ENCODE results near the gene DYRK1A. TPM values are rescaled to one million over a fixed set of nuclear protein-coding genes. Genes with fewer than 3 reads are reported as not detected.
A peak's percentile ranks its signal among the peaks of the same experiment; 100 is the strongest.

DYRK1A gene
- polyA plus RNA-seq, 10 donors: 44.9 to 70.5 (median 54.9) TPM

- DNase-seq: no peak
These were observed 2.6 kb upstream of the DYRK1A start for GRCh38 chr21:37363936-37364335.

- no peak for DNase-seq
These were observed 1.9 kb upstream of the DYRK1A start for GRCh38 chr21:37364722-37365121.

- DNase-seq: peak; percentile 63 to 93 (median 75)
These were observed 774 bp upstream of the DYRK1A start for GRCh38 chr21:37365517-37366481.

- DNase-seq: no peak
These were observed 746 bp downstream of the DYRK1A start for GRCh38 chr21:37367336-37367702.

GRCh38 chr21:37367703-37368540 lies 1.3 kb downstream of the DYRK1A start:
- peak; percentile 27 to 82 (median 55) for DNase-seq

GRCh38 chr21:37368541-37369279 lies 2.1 kb downstream of the DYRK1A start:
- DNase-seq: peak in 1 of 3 donors; percentile 13

- DNase-seq: no peak
These were observed 2.8 kb downstream of the DYRK1A start for GRCh38 chr21:37369307-37369854.

GRCh38 chr21:37370152-37371040 lies 3.8 kb downstream of the DYRK1A start:
- DNase-seq: peak in 1 of 3 donors; percentile 29

- DNase-seq: no peak
These were observed 4.4 kb downstream of the DYRK1A start for GRCh38 chr21:37371041-37371397.

- no peak for DNase-seq
These were observed 5.7 kb downstream of the DYRK1A start for GRCh38 chr21:37372127-37372731.

- no peak for DNase-seq
These were observed 6.4 kb downstream of the DYRK1A start for GRCh38 chr21:37372951-37373350.

GRCh38 chr21:37373539-37373938 lies 7.0 kb downstream of the DYRK1A start:
- DNase-seq: no peak

GRCh38 chr21:37374027-37374426 lies 7.5 kb downstream of the DYRK1A start:
- no peak for DNase-seq

- peak in 2 of 3 donors; percentile 27 to 43 for DNase-seq
These were observed 9.4 kb downstream of the DYRK1A start for GRCh38 chr21:37375866-37376574.

GRCh38 chr21:37378700-37379139 lies 12.1 kb downstream of the DYRK1A start:
- no peak for DNase-seq

GRCh38 chr21:37380349-37381323 lies 14.1 kb downstream of the DYRK1A start:
- DNase-seq: no peak

- no peak for DNase-seq
These were observed 15.5 kb downstream of the DYRK1A start for GRCh38 chr21:37381883-37382585.
